ENCODE results near the gene USP15. TPM values are rescaled to one million over a fixed set of nuclear protein-coding genes. Genes with fewer than 3 reads are reported as not detected.

Gene USP15
- total and polyA plus RNA-seq, 2 of the 8 experiments (the other 6 are each of a cell fraction or from before 2014, with no cell fraction given) = 12.7 to 38.6 TPM

- Histone ChIP-seq H2AFZ (ENCODE audit: low read length) (no peak overlapping the region), H2BK15ac (ENCODE audit: low read length) (no peak overlapping the region), H3K9me3 (ENCODE audit: insufficient read depth in 2 of 2, low read depth in 1 of 2, low read length in 1 of 2) (no peaks in the 10 kb centered on the region), H2BK5ac (ENCODE audit: low read depth, low read length) (no peak overlapping the region), H3K23ac (ENCODE audit: insufficient read length) (no peak overlapping the region), H3K4ac (replicated peaks; ENCODE audit: insufficient read length, low read depth, low read length) (no peak overlapping the region), H4K8ac (ENCODE audit: extremely low read depth, insufficient read depth, low read length) (no peak overlapping the region), H2AK5ac (ENCODE audit: low read depth, low read length) (no peak overlapping the region), H3K4me2 (ENCODE audit: insufficient read depth in 1 of 2, low read depth in 2 of 2, low read length in 2 of 2) (no peak overlapping the region), H4K20me1 (replicated peaks in 1 of 2; ENCODE audit: control insufficient read depth in 1 of 2, insufficient read depth in 2 of 2, low read length in 2 of 2) (no peaks in the 10 kb centered on the region), H4K5ac (ENCODE audit: insufficient read length, low read depth, low read length) (no peak overlapping the region), H2BK12ac (ENCODE audit: low read depth, low read length) (no peak overlapping the region), H3K79me2 (ENCODE audit: control insufficient read depth in 1 of 2, insufficient read depth in 2 of 2, low read length in 2 of 2) (no peaks in the 10 kb centered on the region), H2BK120ac (replicated peaks; ENCODE audit: low read depth, low read length) (no peak overlapping the region), H4K91ac (replicated peaks; ENCODE audit: insufficient read length, low read length) (no peak overlapping the region), H3K56ac (replicated peaks; ENCODE audit: insufficient read length, low read depth, low read length) (no peak overlapping the region), H3K4me3 (ENCODE audit: extremely low read depth in 1 of 4, insufficient read depth in 2 of 4, low read depth in 3 of 4, low read length in 4 of 4) (no peak overlapping the region), H3K36me3 (ENCODE audit: control insufficient read depth in 2 of 4, insufficient read depth in 4 of 4, low read length in 3 of 4) (no peaks in the 10 kb centered on the region; a peak in 1 of 8 replicates), H3K23me2 (ENCODE audit: low read depth, low read length) (no peaks in the 10 kb centered on the region), H3K27me3 (replicated peaks in 1 of 4; ENCODE audit: control insufficient read depth in 3 of 4, extremely low read depth in 1 of 4, insufficient read depth in 3 of 4, low read length in 3 of 4) (no peaks in the 10 kb centered on the region), H3K14ac (ENCODE audit: insufficient read length) (no peak overlapping the region), H3K18ac (ENCODE audit: extremely low read depth, low read length) (no peak overlapping the region), H2BK20ac (ENCODE audit: low read length) (no peak overlapping the region), H3K9ac (replicated peaks in 1 of 4; ENCODE audit: extremely low read depth in 1 of 4, low read depth in 3 of 4, low read length in 3 of 4) (no peak overlapping the region), H3K79me1 (ENCODE audit: low read depth, low read length) (no peaks in the 10 kb centered on the region), H3K4me1 (replicated peaks in 1 of 4; ENCODE audit: control insufficient read depth in 3 of 4, insufficient read depth in 4 of 4, low read length in 3 of 4) (no peaks in the 10 kb centered on the region), H3K27ac (ENCODE audit: low read depth, low read length) (no peak overlapping the region)
- ChIA-PET CTCF (ENCODE audit: partially characterized antibody) (interaction anchor here (0.9 kb wide), 1 partner anchor 136 kb away, joined by 3 read pairs; no protein-coding TSS in a partner anchor), POLR2A (ENCODE audit: partially characterized antibody) (no interaction called here)
- WGBS, 2 experiments (ENCODE audit: extremely low coverage in 1 of 2, insufficient coverage in 1 of 2, insufficient read length in 1 of 2, insufficient replicate concordance in 2 of 2, low coverage in 1 of 2, low lambda C conversion rate in 2 of 2, missing lambda C conversion rate in 1 of 2) = 90% methylated on average over 6 of the region's 6 CpGs; no CpG with 5 or more reads in 1 of the 2 experiments
- FAIRE-seq (no peak), DNase-seq (ENCODE audit: low read depth in 1 of 2, low spot score in 2 of 2) (no peak)
- TF ChIP-seq POLR2AphosphoS5 (IDR thresholded peaks at IDR 0.05; ENCODE audit: low read depth, low read length) (no peak), NRF1 (IDR thresholded peaks at IDR 0.05; ENCODE audit: low read depth, low read length) (no peak), NANOG (IDR thresholded peaks at IDR 0.05; ENCODE audit: insufficient read depth, low read depth, low read length, poor library complexity, severe bottlenecking) (no peak), POU5F1 (IDR thresholded peaks at IDR 0.05; ENCODE audit: low read depth, low read length) (no peak), EP300 (IDR thresholded peaks at IDR 0.05; ENCODE audit: borderline replicate concordance in 1 of 2, low read depth in 2 of 2, low read length in 2 of 2) (no peak), TBP (IDR thresholded peaks at IDR 0.05; ENCODE audit: low read depth, low read length) (no peak), CBX8 (IDR thresholded peaks at IDR 0.05; ENCODE audit: borderline replicate concordance, low read depth, low read length) (no peak), RAD21 (IDR thresholded peaks at IDR 0.05 in 1 of 2, conservative IDR thresholded peaks at IDR 0.05 in 1 of 2; ENCODE audit: low read depth in 2 of 2, low read length in 2 of 2) (no peak), SP2 (IDR thresholded peaks at IDR 0.05; ENCODE audit: low read length) (no peak), KDM4A (IDR thresholded peaks at IDR 0.05; ENCODE audit: low read depth, low read length, severe bottlenecking) (no peak), SIN3A (conservative IDR thresholded peaks at IDR 0.05 in 1 of 2, IDR thresholded peaks at IDR 0.05 in 1 of 2; ENCODE audit: low read depth in 1 of 2, low read length in 2 of 2) (no peak), PHF8 (conservative IDR thresholded peaks at IDR 0.05; ENCODE audit: low read depth, low read length) (no peak), CHD1 (IDR thresholded peaks at IDR 0.05; ENCODE audit: low read depth, low read length) (no peak), CREB1 (IDR thresholded peaks at IDR 0.05) (no peak), BACH1 (IDR thresholded peaks at IDR 0.05; ENCODE audit: low read length) (no peak)
Observed at GRCh38 chr12:62345667-62346066, 85.5 kb downstream of the USP15 start.

All from H1 (cell line).